Measurements from ENCODE around the gene HSD17B1.

Gene HSD17B1

GRCh38 chr17:42518755-42519545 is 33.8 kb upstream of the HSD17B1 start:
- Histone ChIP-seq H3K9me3 (ENCODE audit: insufficient read depth, low read depth, low read length) (no peaks in the 10 kb centered on the region), H2AFZ (ENCODE audit: low read length) (no peak overlapping the region), H3F3A (ENCODE audit: low read depth) (no peaks in the 10 kb centered on the region), H3K4me2 (ENCODE audit: low read depth, low read length, poor library complexity, severe bottlenecking) (no peak overlapping the region), H3K9ac (ENCODE audit: low read depth, low read length, poor library complexity, severe bottlenecking) (no peak overlapping the region), H3K4me1 (ENCODE audit: insufficient read depth, low read length, poor library complexity, severe bottlenecking) (peaks cover 37% of the 10 kb centered on the region), H3K36me3 (ENCODE audit: insufficient read depth, low read length) (no peaks in the 10 kb centered on the region), H4K20me1 (ENCODE audit: insufficient read depth, low read length, poor library complexity, severe bottlenecking) (no peaks in the 10 kb centered on the region), H3K9me2 (replicated peaks; ENCODE audit: low read depth, low read length) (no peaks in the 10 kb centered on the region), H3K27me3 (ENCODE audit: insufficient read depth, low read length, poor library complexity, severe bottlenecking) (no peaks in the 10 kb centered on the region), H3K79me2 (ENCODE audit: insufficient read depth, low read length) (no peaks in the 10 kb centered on the region), H3K4me3 (ENCODE audit: low read length, poor library complexity, severe bottlenecking) (no peak overlapping the region)
- TF ChIP-seq CTCF (conservative IDR thresholded peaks at IDR 0.05; ENCODE audit: low read length) = no peak
- no peak for TF ChIP-seq EZH2phosphoT487 (IDR thresholded peaks at IDR 0.05; ENCODE audit: borderline replicate concordance)

- TF ChIP-seq CTCF (conservative IDR thresholded peaks at IDR 0.05; ENCODE audit: low read length) (no peak), EZH2phosphoT487 (IDR thresholded peaks at IDR 0.05; ENCODE audit: borderline replicate concordance) (no peak)
- no peak overlapping the region for H3K4me2 ChIP-seq (ENCODE audit: low read depth, low read length, poor library complexity, severe bottlenecking)
- no peaks in the 10 kb centered on the region for H3F3A ChIP-seq (ENCODE audit: low read depth)
- H3K36me3 ChIP-seq (ENCODE audit: insufficient read depth, low read length) = no peaks in the 10 kb centered on the region
- peaks cover 37% of the 10 kb centered on the region for H3K4me1 ChIP-seq (ENCODE audit: insufficient read depth, low read length, poor library complexity, severe bottlenecking)
- no peaks in the 10 kb centered on the region for H3K9me3 ChIP-seq (ENCODE audit: insufficient read depth, low read depth, low read length)
- no peaks in the 10 kb centered on the region for H4K20me1 ChIP-seq (ENCODE audit: insufficient read depth, low read length, poor library complexity, severe bottlenecking)
- H3K9me2 ChIP-seq (replicated peaks; ENCODE audit: low read depth, low read length) = no peaks in the 10 kb centered on the region
- no peak overlapping the region for H3K4me3 ChIP-seq (ENCODE audit: low read length, poor library complexity, severe bottlenecking)
- no peak overlapping the region for H2AFZ ChIP-seq (ENCODE audit: low read length)
- H3K9ac ChIP-seq (ENCODE audit: low read depth, low read length, poor library complexity, severe bottlenecking) = no peak overlapping the region
- no peaks in the 10 kb centered on the region for H3K27me3 ChIP-seq (ENCODE audit: insufficient read depth, low read length, poor library complexity, severe bottlenecking)
- no peaks in the 10 kb centered on the region for H3K79me2 ChIP-seq (ENCODE audit: insufficient read depth, low read length)
Observed at GRCh38 chr17:42519546-42520491, 32.9 kb upstream of the HSD17B1 start.

GRCh38 chr17:42520540-42520951 is 32.2 kb upstream of the HSD17B1 start:
- TF ChIP-seq EZH2phosphoT487 (IDR thresholded peaks at IDR 0.05; ENCODE audit: borderline replicate concordance) = no peak
- peak; percentile 80 for TF ChIP-seq CTCF (conservative IDR thresholded peaks at IDR 0.05; ENCODE audit: low read length)
- no peaks in the 10 kb centered on the region for H3K9me2 ChIP-seq (replicated peaks; ENCODE audit: low read depth, low read length)
- H3K36me3 ChIP-seq (ENCODE audit: insufficient read depth, low read length) = no peaks in the 10 kb centered on the region
- no peak overlapping the region for H2AFZ ChIP-seq (ENCODE audit: low read length)
- peaks cover 37% of the 10 kb centered on the region for H3K4me1 ChIP-seq (ENCODE audit: insufficient read depth, low read length, poor library complexity, severe bottlenecking)
- no peaks in the 10 kb centered on the region for H3K27me3 ChIP-seq (ENCODE audit: insufficient read depth, low read length, poor library complexity, severe bottlenecking)
- no peaks in the 10 kb centered on the region for H3K9me3 ChIP-seq (ENCODE audit: insufficient read depth, low read depth, low read length)
- H3K9ac ChIP-seq (ENCODE audit: low read depth, low read length, poor library complexity, severe bottlenecking) = no peak overlapping the region
- no peak overlapping the region for H3K4me2 ChIP-seq (ENCODE audit: low read depth, low read length, poor library complexity, severe bottlenecking)
- H3K79me2 ChIP-seq (ENCODE audit: insufficient read depth, low read length) = no peaks in the 10 kb centered on the region
- H3K4me3 ChIP-seq (ENCODE audit: low read length, poor library complexity, severe bottlenecking) = no peak overlapping the region
- H4K20me1 ChIP-seq (ENCODE audit: insufficient read depth, low read length, poor library complexity, severe bottlenecking) = no peaks in the 10 kb centered on the region
- no peaks in the 10 kb centered on the region for H3F3A ChIP-seq (ENCODE audit: low read depth)
